Esophagus (tissue), 2 donors: Measurements from ENCODE around the gene KISS1. TPM values are rescaled to one million over a fixed set of nuclear protein-coding genes. Genes with fewer than 3 reads are reported as not detected.

Source experiments
- H3K27ac ChIP-seq, 2 donors: one replicate each; pipeline ENCODE4 v1.5.1; 2013; ENCODE audit warnings: low read depth in 2 of 2, mild to moderate bottlenecking in 2 of 2, inconsistent platforms in 1 of 2, low read length in 1 of 2, moderate library complexity in 1 of 2
- H3K27me3 ChIP-seq, 2 donors: one replicate each; pipeline ENCODE4 v1.6.1; 2013; ENCODE audit warnings: low read length in 2 of 2, control low read depth in 1 of 2, mild to moderate bottlenecking in 1 of 2; ENCODE audit not compliant: insufficient read depth in 2 of 2, control insufficient read depth in 1 of 2
- H3K36me3 ChIP-seq, 2 donors: one replicate each; pipeline ENCODE4 v1.6.1; 2013; ENCODE audit warnings: low read length in 1 of 2; ENCODE audit not compliant: control insufficient read depth in 2 of 2, insufficient read depth in 2 of 2
- H3K4me1 ChIP-seq, 2 donors: one replicate each; pipeline ENCODE4 v1.6.1; 2013; ENCODE audit warnings: low read length in 1 of 2; ENCODE audit not compliant: control insufficient read depth in 2 of 2, insufficient read depth in 2 of 2
- H3K4me3 ChIP-seq, 2 donors: one replicate each; pipeline ENCODE4 v1.5.1; 2013; ENCODE audit warnings: low read length in 2 of 2, mild to moderate bottlenecking in 2 of 2, low read depth in 1 of 2, moderate library complexity in 1 of 2
- H3K9me3 ChIP-seq, 2 donors: one replicate each; pipeline ENCODE4 v1.6.1; 2013; ENCODE audit warnings: mild to moderate bottlenecking in 2 of 2, low read depth in 1 of 2, low read length in 1 of 2, moderate library complexity in 1 of 2; ENCODE audit not compliant: control insufficient read depth in 2 of 2, insufficient read depth in 1 of 2
- WGBS, 2 donors: extraction: QIAGEN DNeasy Blood & Tissue Kit; methylation state at CpG; one replicate each; pipeline ENCODE4 v1.1.7; 2013; 5-methylcytosine and 5-hydroxymethylcytosine counted together
- polyA plus RNA-seq, 2 donors: library from polyadenylated mRNA; stranded (reverse); fragments of 200-250 nt; gene quantifications; one replicate each; pipeline ENCODE4 v1.2.3, GENCODE V29; 2013
- donor health status: healthy with polysubstance abuse.
- donor health status: Bipolar disorder and iron deficiency.

Gene KISS1
- polyA plus RNA-seq, 2 donors: not detected

DNA sequence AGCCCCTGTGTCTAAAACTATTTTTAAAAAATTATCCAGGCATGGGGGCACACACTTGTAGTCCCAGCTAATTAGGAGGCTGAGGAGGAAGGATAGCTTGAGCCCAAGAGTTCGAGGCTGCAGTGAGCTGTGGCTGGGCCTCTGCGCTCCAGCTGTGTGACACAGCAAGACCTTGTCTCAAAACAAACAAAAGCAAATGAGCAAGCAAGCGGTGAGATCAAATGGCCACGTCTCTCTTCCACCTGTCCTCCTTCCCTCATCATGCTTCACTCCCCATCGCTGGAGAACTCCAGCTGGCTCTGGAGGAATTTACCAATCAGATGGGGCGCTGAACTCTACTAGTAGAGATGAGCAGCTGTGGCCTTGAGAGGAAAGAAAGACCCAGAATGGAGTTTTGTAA is 16.2 kb downstream of the KISS1 start:
- H3K9me3 ChIP-seq: peaks cover 0 to 4% of the 10 kb centered on the region in 2 donors
- H3K4me1 ChIP-seq: peaks cover 0 to 2% of the 10 kb centered on the region in 2 donors
- H3K27me3 ChIP-seq: no peaks in the 10 kb centered on the region
- no peak overlapping the region for H3K4me3 ChIP-seq
- no peak overlapping the region for H3K27ac ChIP-seq
- no peaks in the 10 kb centered on the region for H3K36me3 ChIP-seq
- 70 to 77% methylated on average over 6 of the region's 6 CpGs for WGBS, 2 donors

DNA sequence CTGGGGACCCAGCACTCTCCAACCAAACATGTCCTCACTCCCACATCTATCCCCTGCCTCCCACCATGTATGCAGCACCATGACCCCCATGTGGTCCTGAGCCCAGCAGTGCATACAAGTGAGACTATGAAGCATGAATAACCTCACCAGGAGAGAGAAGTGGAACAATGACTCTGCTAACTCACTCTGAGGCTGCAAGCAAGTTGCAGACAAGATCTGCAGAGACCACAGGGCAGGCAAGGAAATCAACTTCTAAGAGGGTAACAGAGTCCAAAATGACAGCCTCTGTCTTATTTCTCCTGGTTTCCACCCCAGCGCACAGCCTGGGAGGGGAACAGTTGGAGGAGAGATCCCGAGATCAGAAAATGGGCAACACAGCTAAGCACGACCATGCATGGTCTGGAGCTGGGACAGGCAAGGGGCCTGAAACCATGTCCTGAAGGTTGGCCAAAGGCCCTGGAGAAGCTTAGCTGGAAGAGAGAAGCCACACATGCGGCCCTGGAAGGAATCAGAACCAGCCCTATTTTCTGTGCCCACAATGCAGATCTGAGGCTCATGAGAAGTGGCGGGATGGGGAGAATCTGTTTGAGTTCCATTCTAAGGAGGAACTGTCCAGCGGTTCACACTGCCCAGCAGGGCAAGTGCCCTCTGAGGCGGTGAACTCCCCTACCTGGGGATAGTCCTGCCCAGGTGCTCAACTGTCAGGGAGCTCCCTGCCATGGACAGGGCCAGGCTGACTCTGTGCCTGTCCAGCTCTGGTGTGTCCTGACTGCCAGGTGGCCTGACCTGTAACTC is 17.6 kb downstream of the KISS1 start:
- Histone ChIP-seq H3K36me3 (no peaks in the 10 kb centered on the region), H3K9me3 (peaks cover 0 to 4% of the 10 kb centered on the region in 2 donors), H3K4me3 (no peak overlapping the region), H3K27me3 (no peaks in the 10 kb centered on the region), H3K4me1 (no peaks in the 10 kb centered on the region), H3K27ac (no peak overlapping the region)
- WGBS, 2 donors: 85 to 90% methylated on average over 7 of the region's 7 CpGs

DNA sequence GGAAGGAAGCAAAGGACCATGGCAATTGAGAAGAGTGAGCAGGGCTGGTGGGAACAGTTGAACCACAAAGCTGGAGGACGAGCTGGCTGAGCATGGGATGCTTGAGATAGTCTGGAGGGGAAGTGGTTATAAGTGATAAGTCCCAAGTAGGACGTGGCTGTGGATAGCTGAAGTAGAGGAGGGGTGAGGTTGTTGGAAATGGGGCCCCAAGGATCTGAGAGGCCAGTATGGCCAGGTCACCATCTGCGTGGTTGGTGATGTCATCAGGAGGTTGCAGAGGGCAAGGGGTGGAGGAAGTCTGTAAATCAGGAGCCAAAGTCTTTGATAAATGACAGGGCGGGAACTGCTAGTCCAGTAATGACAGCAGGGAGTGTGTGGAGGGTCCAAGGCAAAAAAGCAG is 19.2 kb downstream of the KISS1 start:
- Histone ChIP-seq H3K9me3 (peaks cover 0 to 4% of the 10 kb centered on the region in 2 donors), H3K27me3 (no peaks in the 10 kb centered on the region), H3K27ac (no peak overlapping the region), H3K4me1 (no peaks in the 10 kb centered on the region), H3K36me3 (no peaks in the 10 kb centered on the region), H3K4me3 (no peak overlapping the region)
- 52 to 53% methylated on average over 4 of the region's 4 CpGs for WGBS, 2 donors

DNA sequence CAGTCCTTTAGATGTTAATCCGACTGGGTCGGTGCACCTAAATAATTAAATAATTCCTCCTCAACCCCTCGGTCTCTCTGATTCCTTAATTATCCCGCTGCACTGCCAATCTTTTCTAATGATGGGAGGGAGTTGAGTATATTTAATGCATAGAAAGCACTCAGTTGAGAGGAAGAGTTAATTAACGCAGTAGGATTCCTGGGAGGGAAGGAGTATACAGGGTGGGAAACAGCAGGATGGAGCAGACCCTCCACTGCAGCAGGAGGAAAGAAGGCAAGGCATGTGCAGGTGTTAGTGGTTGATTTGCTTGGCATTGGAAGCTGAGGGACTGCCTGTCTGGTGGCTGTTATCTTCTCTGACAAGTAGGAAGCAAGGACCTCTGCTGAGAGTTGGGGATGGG is 20.2 kb downstream of the KISS1 start:
- no peaks in the 10 kb centered on the region for H3K4me1 ChIP-seq

DNA sequence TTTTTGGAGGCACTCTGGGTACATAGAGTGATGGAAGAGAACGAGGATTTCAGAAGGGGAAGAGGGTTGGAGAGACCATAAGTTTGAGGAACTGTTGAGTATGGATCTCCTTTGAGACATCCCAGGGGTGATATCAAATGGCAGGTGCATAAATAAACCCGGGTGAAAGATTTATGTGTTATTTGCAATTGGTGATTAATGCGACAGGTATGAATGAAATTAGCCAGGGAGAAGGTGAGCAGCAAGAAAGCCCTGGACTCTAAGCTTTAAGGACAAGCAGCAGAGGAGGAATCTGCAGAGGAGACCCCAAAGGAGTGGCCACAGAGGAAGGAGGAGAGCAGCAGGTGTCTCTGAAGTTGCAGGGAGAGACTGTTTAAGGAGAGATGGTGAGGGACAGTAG is 21.3 kb downstream of the KISS1 start:
- Histone ChIP-seq H3K36me3 (no peaks in the 10 kb centered on the region), H3K4me3 (no peak overlapping the region), H3K27ac (no peak overlapping the region), H3K9me3 (peaks cover 0 to 4% of the 10 kb centered on the region in 2 donors), H3K27me3 (no peaks in the 10 kb centered on the region), H3K4me1 (no peaks in the 10 kb centered on the region)
- WGBS, 2 donors: 60 to 75% methylated on average over 3 of the region's 3 CpGs

More for the DNA sequence above, 20.2 kb downstream of the KISS1 start:
- no peaks in the 10 kb centered on the region for H3K36me3 ChIP-seq
- WGBS, 2 donors: 81 to 90% methylated on average over 5 of the region's 5 CpGs
- H3K9me3 ChIP-seq: peaks cover 0 to 4% of the 10 kb centered on the region in 2 donors
- H3K4me3 ChIP-seq: no peak overlapping the region
- H3K27ac ChIP-seq: no peak overlapping the region
- H3K27me3 ChIP-seq: no peaks in the 10 kb centered on the region

DNA sequence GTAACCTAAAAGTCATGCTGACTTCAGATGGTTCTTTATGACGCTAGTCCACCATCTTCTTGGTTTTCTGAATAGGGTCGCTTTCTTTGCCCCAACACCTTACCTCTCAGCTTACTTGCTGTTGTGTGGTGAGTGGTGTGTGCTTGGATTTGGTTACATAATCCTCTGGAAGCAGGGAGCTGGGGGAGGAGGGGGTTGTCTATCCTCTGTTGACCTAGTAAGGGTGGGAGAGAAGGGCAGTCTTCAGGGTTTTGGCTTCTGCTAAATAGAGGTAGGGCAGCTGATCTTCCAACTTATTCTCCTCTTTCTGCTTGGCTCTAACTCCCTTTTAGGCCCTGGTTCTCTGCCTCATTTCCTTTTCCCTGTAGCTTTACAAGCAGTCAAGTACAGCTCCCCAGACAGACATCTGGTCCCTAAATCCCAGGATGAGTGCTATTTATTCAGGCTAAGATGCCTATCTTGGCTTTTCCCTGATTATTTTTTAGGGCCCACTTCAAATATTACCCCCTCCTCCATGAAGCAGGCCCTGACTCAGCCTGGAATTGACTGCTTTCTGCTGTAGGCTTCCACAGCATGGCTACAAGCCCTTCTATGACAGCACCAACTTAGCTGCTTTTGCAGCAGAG is 23.8 kb downstream of the KISS1 start:
- H3K27me3 ChIP-seq: no peaks in the 10 kb centered on the region
- H3K36me3 ChIP-seq: no peaks in the 10 kb centered on the region
- no peak overlapping the region for H3K4me3 ChIP-seq
- H3K9me3 ChIP-seq: no peaks in the 10 kb centered on the region
- H3K4me1 ChIP-seq: no peaks in the 10 kb centered on the region
- WGBS, 2 donors: 92 to 94% methylated on average over 2 of the region's 2 CpGs
- no peak overlapping the region for H3K27ac ChIP-seq

DNA sequence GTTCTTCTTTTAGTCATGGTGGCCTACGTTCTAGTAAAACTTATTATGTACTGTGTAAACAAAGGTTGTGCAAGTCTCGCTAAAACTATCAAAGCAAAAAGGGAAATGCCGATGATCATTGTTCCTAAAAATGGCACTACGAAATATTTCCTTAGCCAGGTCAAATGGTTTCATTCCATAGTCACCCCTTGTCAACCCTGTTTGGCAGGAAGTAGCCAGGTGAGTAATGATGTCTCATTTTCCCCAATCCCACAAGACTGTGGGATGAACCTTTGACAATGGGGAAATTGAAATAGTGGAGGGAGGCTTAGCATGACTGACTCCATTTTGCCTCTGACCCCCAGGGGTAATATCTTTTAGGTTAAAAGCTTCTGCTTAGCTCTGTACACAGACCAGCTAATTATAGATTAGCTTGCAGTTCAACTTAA is 24.5 kb downstream of the KISS1 start:
- Histone ChIP-seq H3K36me3 (no peaks in the 10 kb centered on the region), H3K4me1 (no peaks in the 10 kb centered on the region), H3K9me3 (no peaks in the 10 kb centered on the region), H3K4me3 (no peak overlapping the region), H3K27me3 (no peaks in the 10 kb centered on the region), H3K27ac (peak overlapping the region in 1 of 2 donors; percentile 47)
- WGBS, 2 donors: 29 to 35% methylated on average over 4 of the region's 4 CpGs

DNA sequence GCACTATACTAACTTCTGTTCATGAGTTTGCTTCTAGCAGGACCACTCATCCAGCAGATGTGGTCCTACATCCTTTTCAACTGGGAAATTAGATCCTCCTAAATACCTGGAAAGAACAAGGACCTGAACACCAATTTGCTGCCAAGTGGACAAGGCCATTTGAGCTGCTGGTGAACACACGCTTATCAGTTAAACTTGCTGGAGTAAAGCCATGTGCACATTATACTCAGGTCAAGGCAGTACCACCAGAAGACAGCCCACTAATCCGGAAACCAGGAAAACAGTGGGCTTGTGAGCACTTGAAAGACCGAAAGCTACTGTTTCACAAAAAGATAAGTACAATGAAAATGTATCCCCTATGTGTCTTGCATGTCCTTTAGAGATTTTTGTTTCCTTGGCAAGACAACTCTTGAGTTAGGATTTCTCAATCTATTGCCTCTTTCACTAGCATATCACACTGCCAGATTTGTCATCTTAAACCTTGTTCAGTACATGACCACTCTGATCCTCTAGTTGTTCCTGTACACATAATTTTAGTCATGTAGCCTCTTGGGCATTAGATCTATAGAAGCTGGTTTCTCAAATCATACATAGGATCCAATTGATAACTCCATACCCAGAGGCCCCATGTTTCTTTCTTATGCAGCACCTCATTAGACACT is 25.7 kb downstream of the KISS1 start:
- WGBS, 2 donors: 89 to 93% methylated on average over 3 of the region's 3 CpGs
- Histone ChIP-seq H3K27ac (no peak overlapping the region), H3K4me1 (no peaks in the 10 kb centered on the region), H3K9me3 (no peaks in the 10 kb centered on the region), H3K4me3 (no peak overlapping the region), H3K27me3 (no peaks in the 10 kb centered on the region), H3K36me3 (no peaks in the 10 kb centered on the region)

DNA sequence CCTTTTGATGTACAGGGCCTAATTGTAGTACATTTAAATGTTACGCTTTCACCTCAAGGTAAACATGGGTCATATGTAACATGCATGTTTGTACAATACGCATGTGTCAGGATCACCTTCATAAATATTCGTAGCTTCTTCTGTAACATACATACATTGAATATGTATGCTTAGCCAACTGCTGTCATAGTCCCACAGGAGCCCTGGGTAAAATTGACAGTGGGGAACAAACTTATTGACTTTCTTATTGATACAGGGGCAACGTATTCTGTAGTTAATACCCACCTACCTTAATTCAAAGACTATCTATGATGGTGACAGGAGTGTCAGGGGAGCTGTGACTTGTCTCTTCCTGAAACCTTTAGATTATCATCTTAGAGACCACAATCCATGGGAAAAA is 26.4 kb downstream of the KISS1 start:
- Histone ChIP-seq H3K4me3 (no peak overlapping the region), H3K27ac (no peak overlapping the region), H3K9me3 (no peaks in the 10 kb centered on the region), H3K36me3 (no peaks in the 10 kb centered on the region), H3K27me3 (no peaks in the 10 kb centered on the region), H3K4me1 (no peaks in the 10 kb centered on the region)
- WGBS, 2 donors: 79 to 90% methylated on average over 4 of the region's 4 CpGs
